ENCODE measurements around the gene MICU1. TPM values are rescaled to one million over a fixed set of nuclear protein-coding genes. Genes with fewer than 3 reads are reported as not detected.

Gene MICU1
- total RNA-seq, 1 experiment from 2014 or later: 36.0 TPM

DNA sequence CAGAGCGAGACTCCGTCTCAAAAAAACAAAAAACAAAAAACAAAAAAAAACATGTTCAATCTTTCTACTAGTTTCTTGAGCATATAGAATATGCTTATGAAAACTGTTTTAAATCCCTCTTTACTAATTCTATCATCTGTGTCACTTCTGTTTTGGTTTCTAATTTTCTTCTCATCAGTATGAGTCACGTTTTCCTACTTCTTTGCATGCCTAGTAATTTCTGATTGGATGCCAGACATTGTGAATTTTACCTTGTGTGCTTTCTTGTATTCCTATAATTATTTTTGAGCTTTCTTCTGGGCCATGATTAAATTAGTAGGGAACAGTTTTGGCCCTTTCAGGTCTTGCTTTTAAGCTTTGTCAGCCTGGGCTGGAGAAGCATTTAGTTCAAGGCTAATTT is 9.9 kb downstream of the MICU1 start:
- ChIA-PET POLR2A (no interaction called here), CTCF (no interaction called here)
- no peak for DNase-seq (ENCODE audit: low spot score)
- no peak for TF ChIP-seq ZNF219 (CRISPR knock-in tag; IDR thresholded peaks at IDR 0.05; ENCODE audit: borderline replicate concordance)
- TF ChIP-seq, protein P1, sequence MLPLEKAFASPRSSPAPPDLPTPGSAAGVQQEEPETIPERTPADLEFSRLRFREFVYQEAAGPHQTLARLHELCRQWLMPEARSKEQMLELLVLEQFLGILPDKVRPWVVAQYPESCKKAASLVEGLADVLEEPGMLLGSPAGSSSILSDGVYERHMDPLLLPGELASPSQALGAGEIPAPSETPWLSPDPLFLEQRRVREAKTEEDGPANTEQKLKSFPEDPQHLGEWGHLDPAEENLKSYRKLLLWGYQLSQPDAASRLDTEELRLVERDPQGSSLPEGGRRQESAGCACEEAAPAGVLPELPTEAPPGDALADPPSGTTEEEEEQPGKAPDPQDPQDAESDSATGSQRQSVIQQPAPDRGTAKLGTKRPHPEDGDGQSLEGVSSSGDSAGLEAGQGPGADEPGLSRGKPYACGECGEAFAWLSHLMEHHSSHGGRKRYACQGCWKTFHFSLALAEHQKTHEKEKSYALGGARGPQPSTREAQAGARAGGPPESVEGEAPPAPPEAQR (CRISPR knock-in tag; IDR thresholded peaks at IDR 0.05): no peak
- TF ChIP-seq HMGA2 (CRISPR knock-in tag; IDR thresholded peaks at IDR 0.05): no peak
- TF ChIP-seq KAT7 (CRISPR knock-in tag; IDR thresholded peaks at IDR 0.05; ENCODE audit: borderline replicate concordance): no peak
- TF ChIP-seq, protein P2, sequence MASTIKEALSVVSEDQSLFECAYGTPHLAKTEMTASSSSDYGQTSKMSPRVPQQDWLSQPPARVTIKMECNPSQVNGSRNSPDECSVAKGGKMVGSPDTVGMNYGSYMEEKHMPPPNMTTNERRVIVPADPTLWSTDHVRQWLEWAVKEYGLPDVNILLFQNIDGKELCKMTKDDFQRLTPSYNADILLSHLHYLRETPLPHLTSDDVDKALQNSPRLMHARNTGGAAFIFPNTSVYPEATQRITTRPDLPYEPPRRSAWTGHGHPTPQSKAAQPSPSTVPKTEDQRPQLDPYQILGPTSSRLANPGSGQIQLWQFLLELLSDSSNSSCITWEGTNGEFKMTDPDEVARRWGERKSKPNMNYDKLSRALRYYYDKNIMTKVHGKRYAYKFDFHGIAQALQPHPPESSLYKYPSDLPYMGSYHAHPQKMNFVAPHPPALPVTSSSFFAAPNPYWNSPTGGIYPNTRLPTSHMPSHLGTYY (CRISPR knock-in tag; IDR thresholded peaks at IDR 0.05): no peak
- TF ChIP-seq, protein P3, sequence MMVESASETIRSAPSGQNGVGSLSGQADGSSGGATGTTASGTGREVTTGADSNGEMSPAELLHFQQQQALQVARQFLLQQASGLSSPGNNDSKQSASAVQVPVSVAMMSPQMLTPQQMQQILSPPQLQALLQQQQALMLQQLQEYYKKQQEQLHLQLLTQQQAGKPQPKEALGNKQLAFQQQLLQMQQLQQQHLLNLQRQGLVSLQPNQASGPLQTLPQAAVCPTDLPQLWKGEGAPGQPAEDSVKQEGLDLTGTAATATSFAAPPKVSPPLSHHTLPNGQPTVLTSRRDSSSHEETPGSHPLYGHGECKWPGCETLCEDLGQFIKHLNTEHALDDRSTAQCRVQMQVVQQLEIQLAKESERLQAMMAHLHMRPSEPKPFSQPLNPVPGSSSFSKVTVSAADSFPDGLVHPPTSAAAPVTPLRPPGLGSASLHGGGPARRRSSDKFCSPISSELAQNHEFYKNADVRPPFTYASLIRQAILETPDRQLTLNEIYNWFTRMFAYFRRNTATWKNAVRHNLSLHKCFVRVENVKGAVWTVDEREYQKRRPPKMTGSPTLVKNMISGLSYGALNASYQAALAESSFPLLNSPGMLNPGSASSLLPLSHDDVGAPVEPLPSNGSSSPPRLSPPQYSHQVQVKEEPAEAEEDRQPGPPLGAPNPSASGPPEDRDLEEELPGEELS (CRISPR knock-in tag; IDR thresholded peaks at IDR 0.05): no peak
- no peak for TF ChIP-seq NFYB (CRISPR knock-in tag; conservative IDR thresholded peaks at IDR 0.05; ENCODE audit: low read depth)
- TF ChIP-seq, protein P4, sequence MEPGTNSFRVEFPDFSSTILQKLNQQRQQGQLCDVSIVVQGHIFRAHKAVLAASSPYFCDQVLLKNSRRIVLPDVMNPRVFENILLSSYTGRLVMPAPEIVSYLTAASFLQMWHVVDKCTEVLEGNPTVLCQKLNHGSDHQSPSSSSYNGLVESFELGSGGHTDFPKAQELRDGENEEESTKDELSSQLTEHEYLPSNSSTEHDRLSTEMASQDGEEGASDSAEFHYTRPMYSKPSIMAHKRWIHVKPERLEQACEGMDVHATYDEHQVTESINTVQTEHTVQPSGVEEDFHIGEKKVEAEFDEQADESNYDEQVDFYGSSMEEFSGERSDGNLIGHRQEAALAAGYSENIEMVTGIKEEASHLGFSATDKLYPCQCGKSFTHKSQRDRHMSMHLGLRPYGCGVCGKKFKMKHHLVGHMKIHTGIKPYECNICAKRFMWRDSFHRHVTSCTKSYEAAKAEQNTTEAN (CRISPR knock-in tag; IDR thresholded peaks at IDR 0.05): no peak
- TF ChIP-seq, protein P5, sequence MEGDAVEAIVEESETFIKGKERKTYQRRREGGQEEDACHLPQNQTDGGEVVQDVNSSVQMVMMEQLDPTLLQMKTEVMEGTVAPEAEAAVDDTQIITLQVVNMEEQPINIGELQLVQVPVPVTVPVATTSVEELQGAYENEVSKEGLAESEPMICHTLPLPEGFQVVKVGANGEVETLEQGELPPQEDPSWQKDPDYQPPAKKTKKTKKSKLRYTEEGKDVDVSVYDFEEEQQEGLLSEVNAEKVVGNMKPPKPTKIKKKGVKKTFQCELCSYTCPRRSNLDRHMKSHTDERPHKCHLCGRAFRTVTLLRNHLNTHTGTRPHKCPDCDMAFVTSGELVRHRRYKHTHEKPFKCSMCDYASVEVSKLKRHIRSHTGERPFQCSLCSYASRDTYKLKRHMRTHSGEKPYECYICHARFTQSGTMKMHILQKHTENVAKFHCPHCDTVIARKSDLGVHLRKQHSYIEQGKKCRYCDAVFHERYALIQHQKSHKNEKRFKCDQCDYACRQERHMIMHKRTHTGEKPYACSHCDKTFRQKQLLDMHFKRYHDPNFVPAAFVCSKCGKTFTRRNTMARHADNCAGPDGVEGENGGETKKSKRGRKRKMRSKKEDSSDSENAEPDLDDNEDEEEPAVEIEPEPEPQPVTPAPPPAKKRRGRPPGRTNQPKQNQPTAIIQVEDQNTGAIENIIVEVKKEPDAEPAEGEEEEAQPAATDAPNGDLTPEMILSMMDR (IDR thresholded peaks at IDR 0.05): no peak
- TF ChIP-seq ZNF671 (CRISPR knock-in tag; IDR thresholded peaks at IDR 0.05): no peak
- TF ChIP-seq ZNF263 (CRISPR knock-in tag; IDR thresholded peaks at IDR 0.05; ENCODE audit: low read depth): no peak
- TF ChIP-seq, protein P6, sequence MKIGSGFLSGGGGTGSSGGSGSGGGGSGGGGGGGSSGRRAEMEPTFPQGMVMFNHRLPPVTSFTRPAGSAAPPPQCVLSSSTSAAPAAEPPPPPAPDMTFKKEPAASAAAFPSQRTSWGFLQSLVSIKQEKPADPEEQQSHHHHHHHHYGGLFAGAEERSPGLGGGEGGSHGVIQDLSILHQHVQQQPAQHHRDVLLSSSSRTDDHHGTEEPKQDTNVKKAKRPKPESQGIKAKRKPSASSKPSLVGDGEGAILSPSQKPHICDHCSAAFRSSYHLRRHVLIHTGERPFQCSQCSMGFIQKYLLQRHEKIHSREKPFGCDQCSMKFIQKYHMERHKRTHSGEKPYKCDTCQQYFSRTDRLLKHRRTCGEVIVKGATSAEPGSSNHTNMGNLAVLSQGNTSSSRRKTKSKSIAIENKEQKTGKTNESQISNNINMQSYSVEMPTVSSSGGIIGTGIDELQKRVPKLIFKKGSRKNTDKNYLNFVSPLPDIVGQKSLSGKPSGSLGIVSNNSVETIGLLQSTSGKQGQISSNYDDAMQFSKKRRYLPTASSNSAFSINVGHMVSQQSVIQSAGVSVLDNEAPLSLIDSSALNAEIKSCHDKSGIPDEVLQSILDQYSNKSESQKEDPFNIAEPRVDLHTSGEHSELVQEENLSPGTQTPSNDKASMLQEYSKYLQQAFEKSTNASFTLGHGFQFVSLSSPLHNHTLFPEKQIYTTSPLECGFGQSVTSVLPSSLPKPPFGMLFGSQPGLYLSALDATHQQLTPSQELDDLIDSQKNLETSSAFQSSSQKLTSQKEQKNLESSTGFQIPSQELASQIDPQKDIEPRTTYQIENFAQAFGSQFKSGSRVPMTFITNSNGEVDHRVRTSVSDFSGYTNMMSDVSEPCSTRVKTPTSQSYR (CRISPR knock-in tag; IDR thresholded peaks at IDR 0.05): no peak
- no peak for TF ChIP-seq GABPB1 (CRISPR knock-in tag; IDR thresholded peaks at IDR 0.05)
- TF ChIP-seq, protein P7, sequence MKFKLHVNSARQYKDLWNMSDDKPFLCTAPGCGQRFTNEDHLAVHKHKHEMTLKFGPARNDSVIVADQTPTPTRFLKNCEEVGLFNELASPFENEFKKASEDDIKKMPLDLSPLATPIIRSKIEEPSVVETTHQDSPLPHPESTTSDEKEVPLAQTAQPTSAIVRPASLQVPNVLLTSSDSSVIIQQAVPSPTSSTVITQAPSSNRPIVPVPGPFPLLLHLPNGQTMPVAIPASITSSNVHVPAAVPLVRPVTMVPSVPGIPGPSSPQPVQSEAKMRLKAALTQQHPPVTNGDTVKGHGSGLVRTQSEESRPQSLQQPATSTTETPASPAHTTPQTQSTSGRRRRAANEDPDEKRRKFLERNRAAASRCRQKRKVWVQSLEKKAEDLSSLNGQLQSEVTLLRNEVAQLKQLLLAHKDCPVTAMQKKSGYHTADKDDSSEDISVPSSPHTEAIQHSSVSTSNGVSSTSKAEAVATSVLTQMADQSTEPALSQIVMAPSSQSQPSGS (CRISPR knock-in tag; IDR thresholded peaks at IDR 0.05; ENCODE audit: borderline replicate concordance, low read depth): no peak
- TF ChIP-seq, protein P8, sequence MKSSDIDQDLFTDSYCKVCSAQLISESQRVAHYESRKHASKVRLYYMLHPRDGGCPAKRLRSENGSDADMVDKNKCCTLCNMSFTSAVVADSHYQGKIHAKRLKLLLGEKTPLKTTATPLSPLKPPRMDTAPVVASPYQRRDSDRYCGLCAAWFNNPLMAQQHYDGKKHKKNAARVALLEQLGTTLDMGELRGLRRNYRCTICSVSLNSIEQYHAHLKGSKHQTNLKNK (CRISPR knock-in tag; IDR thresholded peaks at IDR 0.05): no peak
- no peak for TF ChIP-seq NFATC4 (CRISPR knock-in tag; IDR thresholded peaks at IDR 0.05)
- TF ChIP-seq, protein P9, sequence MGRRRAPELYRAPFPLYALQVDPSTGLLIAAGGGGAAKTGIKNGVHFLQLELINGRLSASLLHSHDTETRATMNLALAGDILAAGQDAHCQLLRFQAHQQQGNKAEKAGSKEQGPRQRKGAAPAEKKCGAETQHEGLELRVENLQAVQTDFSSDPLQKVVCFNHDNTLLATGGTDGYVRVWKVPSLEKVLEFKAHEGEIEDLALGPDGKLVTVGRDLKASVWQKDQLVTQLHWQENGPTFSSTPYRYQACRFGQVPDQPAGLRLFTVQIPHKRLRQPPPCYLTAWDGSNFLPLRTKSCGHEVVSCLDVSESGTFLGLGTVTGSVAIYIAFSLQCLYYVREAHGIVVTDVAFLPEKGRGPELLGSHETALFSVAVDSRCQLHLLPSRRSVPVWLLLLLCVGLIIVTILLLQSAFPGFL (CRISPR knock-in tag; IDR thresholded peaks at IDR 0.05; ENCODE audit: borderline replicate concordance): no peak
- TF ChIP-seq FOXP1 (CRISPR knock-in tag; IDR thresholded peaks at IDR 0.05; ENCODE audit: borderline replicate concordance): no peak
- Mint-ChIP-seq H3K9me3 (peaks cover 6% of the 10 kb centered on the region), H3K4me1 (0 out of 2 replicates have a peak, but pooled peaks cover 3% of the 10 kb centered on the region), H3K27ac (no peak overlapping the region), H3K4me3 (no peak overlapping the region), H3K27me3 (ENCODE audit: low read depth) (no peaks in the 10 kb centered on the region), H3K36me3 (peaks cover 10% of the 10 kb centered on the region; the same call in 1 of the 2 replicates)
- no peak for ATAC-seq
